ENCODE data around the gene HPCAL1.

The HPCAL1 gene

GRCh38 chr2:10264506-10265328, 38.0 kb upstream of the HPCAL1 start:
- Histone ChIP-seq H3K4me1 (ENCODE audit: insufficient read depth, low read length) (no peaks in the 10 kb centered on the region), H3K36me3 (ENCODE audit: insufficient read depth, low read length) (no peaks in the 10 kb centered on the region), H3K9ac (ENCODE audit: low read depth, low read length) (no peak overlapping the region), H3K9me3 (ENCODE audit: control insufficient read depth, insufficient read depth, low read length) (no peaks in the 10 kb centered on the region)

GRCh38 chr2:10265329-10266132, 37.2 kb upstream of the HPCAL1 start:
- no peaks in the 10 kb centered on the region for H3K9me3 ChIP-seq (ENCODE audit: control insufficient read depth, insufficient read depth, low read length)
- H3K4me1 ChIP-seq (ENCODE audit: insufficient read depth, low read length): no peaks in the 10 kb centered on the region
- no peak overlapping the region for H3K9ac ChIP-seq (ENCODE audit: low read depth, low read length)
- H3K36me3 ChIP-seq (ENCODE audit: insufficient read depth, low read length): no peaks in the 10 kb centered on the region

GRCh38 chr2:10266133-10266620, 36.5 kb upstream of the HPCAL1 start:
- Histone ChIP-seq H3K9ac (ENCODE audit: low read depth, low read length) (no peak overlapping the region), H3K36me3 (ENCODE audit: insufficient read depth, low read length) (no peaks in the 10 kb centered on the region), H3K4me1 (ENCODE audit: insufficient read depth, low read length) (peaks cover 4% of the 10 kb centered on the region; the same call in 1 of the 2 replicates), H3K9me3 (ENCODE audit: control insufficient read depth, insufficient read depth, low read length) (no peaks in the 10 kb centered on the region)

GRCh38 chr2:10267036-10267435, 35.7 kb upstream of the HPCAL1 start:
- Histone ChIP-seq H3K9me3 (ENCODE audit: control insufficient read depth, insufficient read depth, low read length) (no peaks in the 10 kb centered on the region), H3K9ac (ENCODE audit: low read depth, low read length) (no peak overlapping the region), H3K36me3 (ENCODE audit: insufficient read depth, low read length) (no peaks in the 10 kb centered on the region), H3K4me1 (ENCODE audit: insufficient read depth, low read length) (peaks cover 4% of the 10 kb centered on the region; the same call in 1 of the 2 replicates)

- Histone ChIP-seq H3K9ac (ENCODE audit: low read depth, low read length) (no peak overlapping the region), H3K4me1 (ENCODE audit: insufficient read depth, low read length) (peaks cover 4% of the 10 kb centered on the region; the same call in 1 of the 2 replicates), H3K36me3 (ENCODE audit: insufficient read depth, low read length) (no peaks in the 10 kb centered on the region), H3K9me3 (ENCODE audit: control insufficient read depth, insufficient read depth, low read length) (no peaks in the 10 kb centered on the region)
These were observed 34.9 kb upstream of the HPCAL1 start for GRCh38 chr2:10267551-10268465.

- H3K4me1 ChIP-seq (ENCODE audit: insufficient read depth, low read length): peaks cover 4% of the 10 kb centered on the region; the same call in 1 of the 2 replicates
- no peaks in the 10 kb centered on the region for H3K9me3 ChIP-seq (ENCODE audit: control insufficient read depth, insufficient read depth, low read length)
- H3K9ac ChIP-seq (ENCODE audit: low read depth, low read length): no peak overlapping the region
These were observed 33.4 kb upstream of the HPCAL1 start for GRCh38 chr2:10269291-10269690.

GRCh38 chr2:10269711-10270610, 32.7 kb upstream of the HPCAL1 start:
- H3K9me3 ChIP-seq (ENCODE audit: control insufficient read depth, insufficient read depth, low read length): no peaks in the 10 kb centered on the region
- peaks cover 4% of the 10 kb centered on the region; the same call in 1 of the 2 replicates for H3K4me1 ChIP-seq (ENCODE audit: insufficient read depth, low read length)
- no peaks in the 10 kb centered on the region for H3K36me3 ChIP-seq (ENCODE audit: insufficient read depth, low read length)
- H3K9ac ChIP-seq (ENCODE audit: low read depth, low read length): no peak overlapping the region

More at GRCh38 chr2:10269291-10269690, 33.4 kb upstream of the HPCAL1 start:
- H3K36me3 ChIP-seq (ENCODE audit: insufficient read depth, low read length): no peaks in the 10 kb centered on the region

- Histone ChIP-seq H3K36me3 (ENCODE audit: insufficient read depth, low read length) (no peaks in the 10 kb centered on the region), H3K4me1 (ENCODE audit: insufficient read depth, low read length) (peaks cover 4% of the 10 kb centered on the region; the same call in 1 of the 2 replicates), H3K9ac (ENCODE audit: low read depth, low read length) (no peak overlapping the region), H3K9me3 (ENCODE audit: control insufficient read depth, insufficient read depth, low read length) (no peaks in the 10 kb centered on the region)
These were observed 31.2 kb upstream of the HPCAL1 start for GRCh38 chr2:10271509-10271908.

GRCh38 chr2:10271946-10272345, 30.8 kb upstream of the HPCAL1 start:
- H3K9ac ChIP-seq (ENCODE audit: low read depth, low read length): no peak overlapping the region
- peaks cover 4% of the 10 kb centered on the region; the same call in 1 of the 2 replicates for H3K4me1 ChIP-seq (ENCODE audit: insufficient read depth, low read length)
- no peaks in the 10 kb centered on the region for H3K9me3 ChIP-seq (ENCODE audit: control insufficient read depth, insufficient read depth, low read length)
- no peaks in the 10 kb centered on the region for H3K36me3 ChIP-seq (ENCODE audit: insufficient read depth, low read length)

GRCh38 chr2:10272464-10272863, 30.2 kb upstream of the HPCAL1 start:
- Histone ChIP-seq H3K9ac (ENCODE audit: low read depth, low read length) (no peak overlapping the region), H3K9me3 (ENCODE audit: control insufficient read depth, insufficient read depth, low read length) (no peaks in the 10 kb centered on the region), H3K4me1 (ENCODE audit: insufficient read depth, low read length) (peaks cover 4% of the 10 kb centered on the region; the same call in 1 of the 2 replicates), H3K36me3 (ENCODE audit: insufficient read depth, low read length) (no peaks in the 10 kb centered on the region)

GRCh38 chr2:10273215-10274175, 29.2 kb upstream of the HPCAL1 start:
- Histone ChIP-seq H3K9me3 (ENCODE audit: control insufficient read depth, insufficient read depth, low read length) (no peaks in the 10 kb centered on the region), H3K9ac (ENCODE audit: low read depth, low read length) (no peak overlapping the region), H3K4me1 (ENCODE audit: insufficient read depth, low read length) (peaks cover 4% of the 10 kb centered on the region; the same call in 1 of the 2 replicates), H3K36me3 (ENCODE audit: insufficient read depth, low read length) (no peaks in the 10 kb centered on the region)

GRCh38 chr2:10274376-10274775, 28.3 kb upstream of the HPCAL1 start:
- Histone ChIP-seq H3K36me3 (ENCODE audit: insufficient read depth, low read length) (no peaks in the 10 kb centered on the region), H3K9ac (ENCODE audit: low read depth, low read length) (no peak overlapping the region), H3K9me3 (ENCODE audit: control insufficient read depth, insufficient read depth, low read length) (no peaks in the 10 kb centered on the region), H3K4me1 (ENCODE audit: insufficient read depth, low read length) (peaks cover 4% of the 10 kb centered on the region; the same call in 1 of the 2 replicates)
